Chondrocyte (in vitro differentiated cells): ENCODE data around the gene NDUFAF2. TPM values are rescaled to one million over a fixed set of nuclear protein-coding genes. Genes with fewer than 3 reads are reported as not detected.

Source experiments
- DNase-seq: peaks from one replicate; pipeline ENCODE4 v3.0.0; 2021; ENCODE audit warnings: mixed read lengths, low spot score
- H3K27ac Mint-ChIP-seq: one replicate; pipeline ENCODE4 v1.8.0; 2021; ENCODE audit warnings: mild to moderate bottlenecking, moderate library complexity, mixed read lengths; ENCODE audit not compliant: unreplicated experiment
- H3K27me3 Mint-ChIP-seq: 2 replicates; pipeline ENCODE4 v1.8.0; 2021; ENCODE audit warnings: low read depth, mixed read lengths
- H3K36me3 Mint-ChIP-seq: 2 replicates; pipeline ENCODE4 v1.8.0; 2021; ENCODE audit warnings: low read depth, mixed read lengths
- H3K4me1 Mint-ChIP-seq: 2 replicates; pipeline ENCODE4 v1.8.0; 2021; ENCODE audit warnings: low read depth, mild to moderate bottlenecking, mixed read lengths
- H3K4me3 Mint-ChIP-seq: one replicate; pipeline ENCODE4 v1.8.0; 2021; ENCODE audit warnings: mild to moderate bottlenecking, moderate library complexity, mixed read lengths; ENCODE audit not compliant: unreplicated experiment
- H3K9me3 Mint-ChIP-seq: 2 replicates; pipeline ENCODE4 v1.8.0; 2021; ENCODE audit warnings: low read depth, mixed read lengths
- CTCF ChIP-seq: fragments of 200-600 bp; sonication (generic); IDR thresholded peaks from 2 replicates; pipeline ENCODE4 v1.5.0; 2021; ENCODE audit warnings: antibody characterized with exemption, mild to moderate bottlenecking, moderate library complexity
- total RNA-seq: library from RNA; stranded (reverse); gene quantifications from 3 replicates; pipeline ENCODE4 v1.2.1, GENCODE V29; 2021

Gene NDUFAF2
- total RNA-seq, 1 donor from 2014 or later: 32.9 TPM

- Mint-ChIP-seq H3K4me3 (no peak overlapping the region), H3K27ac (no peak overlapping the region), H3K9me3 (peaks cover 33% of the 10 kb centered on the region), H3K36me3 (peaks cover 1% of the 10 kb centered on the region), H3K4me1 (peaks cover 12% of the 10 kb centered on the region), H3K27me3 (no peaks in the 10 kb centered on the region)
- TF ChIP-seq CTCF: no peak
- DNase-seq: no peak
Observed at GRCh38 chr5:60989790-60990189, 44.8 kb downstream of the NDUFAF2 start.

GRCh38 chr5:60992871-60993270 is 47.9 kb downstream of the NDUFAF2 start:
- no peak overlapping the region for H3K27ac Mint-ChIP-seq
- DNase-seq: no peak
- H3K27me3 Mint-ChIP-seq: no peaks in the 10 kb centered on the region
- no peaks in the 10 kb centered on the region for H3K36me3 Mint-ChIP-seq
- H3K9me3 Mint-ChIP-seq: peaks cover 14% of the 10 kb centered on the region
- no peak for TF ChIP-seq CTCF
- H3K4me1 Mint-ChIP-seq: peaks cover 2% of the 10 kb centered on the region
- no peak overlapping the region for H3K4me3 Mint-ChIP-seq

GRCh38 chr5:60993425-60993824 is 48.4 kb downstream of the NDUFAF2 start:
- Mint-ChIP-seq H3K4me3 (no peak overlapping the region), H3K27ac (no peak overlapping the region), H3K27me3 (no peaks in the 10 kb centered on the region), H3K36me3 (no peaks in the 10 kb centered on the region), H3K4me1 (no peaks in the 10 kb centered on the region), H3K9me3 (peaks cover 9% of the 10 kb centered on the region)
- TF ChIP-seq CTCF: no peak
- DNase-seq: no peak

DNA sequence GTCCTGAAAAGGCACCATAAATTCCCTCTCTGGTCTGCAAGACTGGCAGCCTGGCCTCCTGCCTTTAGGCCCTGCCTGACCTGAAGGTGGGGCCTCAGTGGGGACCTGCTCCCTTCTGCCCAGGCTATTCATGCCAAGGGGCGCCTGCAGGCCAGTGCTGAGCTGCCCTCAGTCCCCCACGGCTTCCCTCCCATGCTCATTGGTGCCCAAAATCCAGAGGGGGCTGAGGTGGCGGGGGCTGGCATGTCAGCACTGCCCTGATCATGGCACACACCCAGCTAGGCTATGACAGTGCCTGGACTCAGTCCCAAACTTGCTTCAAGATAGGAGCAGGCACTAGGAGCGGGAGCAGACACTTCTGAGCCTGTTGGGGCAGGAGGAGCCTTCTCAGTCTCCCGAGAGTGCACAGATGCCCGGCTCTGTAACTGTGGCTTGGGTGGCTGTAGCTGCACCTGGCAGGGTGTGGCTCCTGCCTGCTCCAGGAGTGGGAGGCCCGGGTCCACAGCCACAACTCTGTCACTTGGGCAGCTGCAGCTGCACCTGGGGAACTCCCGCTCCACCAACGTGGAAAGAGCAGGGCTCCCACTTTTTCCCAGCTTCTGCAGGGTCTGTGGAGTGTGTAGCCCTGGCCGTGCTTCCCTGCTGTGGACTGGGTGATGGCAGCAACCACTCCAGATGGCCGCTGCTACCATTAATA is 49.0 kb downstream of the NDUFAF2 start:
- TF ChIP-seq CTCF: no peak
- H3K27me3 Mint-ChIP-seq: no peaks in the 10 kb centered on the region
- H3K4me3 Mint-ChIP-seq: no peak overlapping the region
- H3K27ac Mint-ChIP-seq: no peak overlapping the region
- no peaks in the 10 kb centered on the region for H3K36me3 Mint-ChIP-seq
- H3K4me1 Mint-ChIP-seq: no peaks in the 10 kb centered on the region
- DNase-seq: no peak
- H3K9me3 Mint-ChIP-seq: peaks cover 9% of the 10 kb centered on the region

GRCh38 chr5:60996368-60996767 is 51.4 kb downstream of the NDUFAF2 start:
- H3K27ac Mint-ChIP-seq: no peak overlapping the region
- no peak for DNase-seq
- TF ChIP-seq CTCF: no peak
- H3K36me3 Mint-ChIP-seq: no peaks in the 10 kb centered on the region
- H3K4me3 Mint-ChIP-seq: no peak overlapping the region
- H3K27me3 Mint-ChIP-seq: no peaks in the 10 kb centered on the region
- peaks cover 7% of the 10 kb centered on the region for H3K4me1 Mint-ChIP-seq
- no peaks in the 10 kb centered on the region for H3K9me3 Mint-ChIP-seq
